ENCODE measurements around the gene EFCAB6.

Gene EFCAB6, protein sequence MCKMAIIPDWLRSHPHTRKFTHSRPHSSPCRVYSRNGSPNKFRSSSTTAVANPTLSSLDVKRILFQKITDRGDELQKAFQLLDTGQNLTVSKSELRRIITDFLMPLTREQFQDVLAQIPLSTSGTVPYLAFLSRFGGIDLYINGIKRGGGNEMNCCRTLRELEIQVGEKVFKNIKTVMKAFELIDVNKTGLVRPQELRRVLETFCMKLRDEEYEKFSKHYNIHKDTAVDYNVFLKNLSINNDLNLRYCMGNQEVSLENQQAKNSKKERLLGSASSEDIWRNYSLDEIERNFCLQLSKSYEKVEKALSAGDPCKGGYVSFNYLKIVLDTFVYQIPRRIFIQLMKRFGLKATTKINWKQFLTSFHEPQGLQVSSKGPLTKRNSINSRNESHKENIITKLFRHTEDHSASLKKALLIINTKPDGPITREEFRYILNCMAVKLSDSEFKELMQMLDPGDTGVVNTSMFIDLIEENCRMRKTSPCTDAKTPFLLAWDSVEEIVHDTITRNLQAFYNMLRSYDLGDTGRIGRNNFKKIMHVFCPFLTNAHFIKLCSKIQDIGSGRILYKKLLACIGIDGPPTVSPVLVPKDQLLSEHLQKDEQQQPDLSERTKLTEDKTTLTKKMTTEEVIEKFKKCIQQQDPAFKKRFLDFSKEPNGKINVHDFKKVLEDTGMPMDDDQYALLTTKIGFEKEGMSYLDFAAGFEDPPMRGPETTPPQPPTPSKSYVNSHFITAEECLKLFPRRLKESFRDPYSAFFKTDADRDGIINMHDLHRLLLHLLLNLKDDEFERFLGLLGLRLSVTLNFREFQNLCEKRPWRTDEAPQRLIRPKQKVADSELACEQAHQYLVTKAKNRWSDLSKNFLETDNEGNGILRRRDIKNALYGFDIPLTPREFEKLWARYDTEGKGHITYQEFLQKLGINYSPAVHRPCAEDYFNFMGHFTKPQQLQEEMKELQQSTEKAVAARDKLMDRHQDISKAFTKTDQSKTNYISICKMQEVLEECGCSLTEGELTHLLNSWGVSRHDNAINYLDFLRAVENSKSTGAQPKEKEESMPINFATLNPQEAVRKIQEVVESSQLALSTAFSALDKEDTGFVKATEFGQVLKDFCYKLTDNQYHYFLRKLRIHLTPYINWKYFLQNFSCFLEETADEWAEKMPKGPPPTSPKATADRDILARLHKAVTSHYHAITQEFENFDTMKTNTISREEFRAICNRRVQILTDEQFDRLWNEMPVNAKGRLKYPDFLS (N-terminal part only)

GRCh38 chr22:43812149-43812842, at the start of gene EFCAB6:
TSS of gene EFCAB6 (minus strand) at chr22:43812305. CDS start at chr22:43782318, 29,987 bp downstream.
- peak; percentile 97 for DNase-seq (ENCODE audit: low spot score)

GRCh38 chr22:43861529-43861928, 49.4 kb upstream of the EFCAB6 start:
- no peak for DNase-seq (ENCODE audit: low spot score)

DNA sequence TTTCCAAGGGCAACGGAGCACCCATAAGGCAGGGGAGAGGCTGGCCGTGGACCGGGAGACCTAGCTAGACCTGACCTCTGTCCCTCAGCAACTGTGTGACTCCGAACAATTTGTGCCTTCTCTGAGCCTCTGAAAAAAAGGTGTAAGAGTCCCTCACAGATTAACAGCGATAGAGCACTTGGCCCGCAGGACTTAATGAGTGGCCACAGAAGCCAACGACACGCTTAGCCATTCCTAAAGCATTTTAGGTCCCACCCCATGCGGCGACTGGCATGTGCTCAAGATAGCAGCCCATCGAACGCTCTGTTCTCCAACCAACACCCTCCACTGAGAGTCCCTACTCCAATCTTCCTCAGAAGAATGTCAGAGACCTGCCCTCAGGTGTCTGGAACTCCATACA, 48.7 kb upstream of the EFCAB6 start:
- no peak for DNase-seq (ENCODE audit: low spot score)

- no peak for DNase-seq (ENCODE audit: low spot score)
Observed at GRCh38 chr22:43860126-43860525, 48.0 kb upstream of the EFCAB6 start.

GRCh38 chr22:43859621-43860020, 47.5 kb upstream of the EFCAB6 start:
- DNase-seq (ENCODE audit: low spot score): no peak

- no peak for DNase-seq (ENCODE audit: low spot score)
Observed at GRCh38 chr22:43859176-43859575, 47.1 kb upstream of the EFCAB6 start.

DNA sequence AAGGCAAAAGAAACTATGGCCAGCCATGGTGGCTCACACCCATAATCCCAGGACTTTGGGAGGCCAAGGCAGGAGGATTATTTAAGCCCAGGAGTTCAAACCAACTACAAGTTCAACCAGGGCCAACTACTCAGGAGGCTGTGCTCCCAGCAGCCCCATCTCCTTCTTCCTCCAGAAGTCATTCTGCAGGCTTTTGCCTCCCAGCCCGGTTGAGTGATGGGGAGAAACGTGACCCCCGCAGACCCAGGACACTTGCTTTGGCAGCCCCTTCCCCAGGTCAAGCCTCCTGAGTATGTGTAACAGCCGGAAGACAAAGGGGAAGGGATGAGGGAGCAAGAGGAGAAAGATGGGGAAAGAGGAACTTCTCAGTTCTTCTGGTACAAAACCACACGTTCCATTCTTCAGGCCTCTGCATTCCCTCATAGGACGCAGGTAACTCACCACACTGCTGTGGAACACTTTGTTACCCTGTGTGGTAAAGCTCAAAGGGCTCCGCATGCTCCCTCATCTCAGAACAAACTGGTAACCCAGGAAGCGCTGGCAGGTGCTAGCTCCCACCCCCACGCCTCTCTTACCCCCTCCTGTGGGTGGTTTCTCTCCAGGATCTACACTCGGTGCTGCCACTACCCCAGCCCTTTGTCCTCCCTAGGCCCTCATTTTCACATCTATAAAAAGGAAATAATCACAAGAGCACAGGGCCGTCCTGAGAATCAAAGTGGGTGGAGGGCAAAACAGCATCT, 46.2 kb upstream of the EFCAB6 start:
- no peak for DNase-seq (ENCODE audit: low spot score)

DNA sequence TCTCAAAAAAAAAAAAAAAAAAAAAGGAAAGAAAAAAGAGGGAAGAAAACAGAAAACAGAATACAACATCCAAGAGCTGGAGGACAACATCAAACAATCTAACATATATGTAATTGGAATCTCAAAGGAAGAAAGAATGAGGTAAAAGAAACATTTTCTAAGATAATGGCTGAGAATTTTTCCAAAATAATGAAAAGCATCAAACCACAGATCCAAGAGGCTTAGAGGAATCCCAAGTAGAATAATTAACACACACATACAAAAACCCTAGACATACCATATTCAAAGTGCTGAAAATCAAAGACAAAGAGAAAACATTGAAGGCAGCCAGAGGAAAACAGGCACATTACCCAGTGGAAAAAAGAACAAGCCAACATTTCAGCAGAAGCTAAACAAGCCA, 45.3 kb upstream of the EFCAB6 start:
- DNase-seq (ENCODE audit: low spot score): no peak

DNA sequence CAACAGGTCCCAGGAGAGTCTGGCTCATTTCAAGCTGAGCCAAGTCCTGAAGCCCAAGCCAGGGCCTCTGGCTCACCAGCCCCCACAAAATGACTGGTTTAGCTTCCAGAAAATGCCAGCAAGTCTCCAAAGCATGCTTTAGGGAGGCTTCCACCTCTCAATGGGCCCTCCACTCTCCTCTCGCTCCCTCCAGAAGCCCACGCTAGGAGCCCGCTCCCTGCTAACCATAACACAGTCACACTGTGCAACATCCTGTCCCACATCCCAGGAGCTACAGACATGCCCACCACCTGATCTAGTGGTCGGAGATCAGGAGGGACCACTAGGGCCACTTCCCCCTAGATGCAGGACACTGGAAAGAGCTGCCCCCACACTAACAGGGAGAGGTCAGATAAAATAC, 43.3 kb upstream of the EFCAB6 start:
- no peak for DNase-seq (ENCODE audit: low spot score)

- no peak for DNase-seq (ENCODE audit: low spot score)
Observed at GRCh38 chr22:43854786-43855271, 42.7 kb upstream of the EFCAB6 start.

DNA sequence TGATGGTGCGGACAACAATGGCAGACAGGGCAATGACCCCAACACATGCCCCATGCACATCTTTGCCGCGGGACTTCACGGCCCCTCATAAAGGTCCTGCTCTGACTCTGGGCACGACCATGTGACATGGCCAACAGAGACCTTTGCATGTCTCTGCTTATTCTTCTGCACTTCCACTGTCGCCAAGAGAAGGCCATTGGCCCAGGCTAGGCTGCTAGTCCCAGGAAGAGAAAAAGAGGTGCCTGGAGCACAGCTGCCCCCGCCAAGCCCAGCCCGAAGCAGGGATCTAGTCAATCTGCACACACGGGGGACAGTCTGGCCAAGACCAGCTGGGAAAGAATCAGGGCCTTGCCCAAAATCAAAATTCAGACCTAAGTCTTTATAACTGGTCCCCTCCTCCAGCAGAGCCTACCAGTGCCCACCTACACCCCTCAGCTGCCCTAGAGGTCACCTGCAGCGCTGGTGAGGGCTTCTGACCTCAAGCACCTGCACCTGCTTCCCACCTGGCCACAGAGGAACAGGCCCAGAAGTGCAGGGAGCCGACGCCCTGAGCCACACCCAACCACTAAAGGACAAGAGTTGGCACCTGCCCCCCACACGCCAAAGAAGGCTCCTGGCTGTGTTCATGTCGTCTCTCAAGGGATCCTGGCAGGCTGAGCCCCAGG, 42.1 kb upstream of the EFCAB6 start:
- no peak for DNase-seq (ENCODE audit: low spot score)

DNA sequence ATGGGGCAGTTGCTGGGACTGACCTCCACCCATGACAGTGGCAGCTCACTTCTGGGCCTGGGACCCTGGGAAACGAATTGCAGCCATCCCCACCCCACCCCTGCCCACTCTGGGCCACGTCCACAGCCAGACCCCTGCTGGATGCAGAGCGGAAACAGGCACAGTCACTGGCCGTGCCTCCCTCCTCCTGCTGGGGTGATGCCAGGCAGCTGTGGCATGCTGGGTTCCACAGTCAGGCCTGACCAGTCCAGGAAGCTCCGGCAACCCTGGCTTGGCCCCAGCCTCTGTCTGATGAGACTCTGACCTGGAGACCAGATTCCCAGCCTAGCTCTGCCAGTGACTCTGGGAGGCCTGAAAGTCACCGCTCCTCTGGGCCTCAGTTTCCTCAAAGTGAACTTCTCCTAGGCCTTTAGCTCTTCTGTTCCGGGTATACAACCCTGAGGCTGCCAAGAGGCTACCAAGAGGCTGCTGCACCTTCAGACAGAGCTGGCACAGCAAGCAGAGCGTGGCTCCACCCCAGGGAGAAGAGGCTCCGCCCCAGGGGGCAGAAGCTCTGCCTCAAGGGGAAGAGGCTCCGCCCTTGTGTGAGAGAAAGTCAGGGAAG, 41.3 kb upstream of the EFCAB6 start:
- no peak for DNase-seq (ENCODE audit: low spot score)

- DNase-seq (ENCODE audit: low spot score): no peak
Observed at GRCh38 chr22:43852573-43853327, 40.6 kb upstream of the EFCAB6 start.

- DNase-seq (ENCODE audit: low spot score): no peak
Observed at GRCh38 chr22:43851979-43852307, 39.8 kb upstream of the EFCAB6 start.

DNA sequence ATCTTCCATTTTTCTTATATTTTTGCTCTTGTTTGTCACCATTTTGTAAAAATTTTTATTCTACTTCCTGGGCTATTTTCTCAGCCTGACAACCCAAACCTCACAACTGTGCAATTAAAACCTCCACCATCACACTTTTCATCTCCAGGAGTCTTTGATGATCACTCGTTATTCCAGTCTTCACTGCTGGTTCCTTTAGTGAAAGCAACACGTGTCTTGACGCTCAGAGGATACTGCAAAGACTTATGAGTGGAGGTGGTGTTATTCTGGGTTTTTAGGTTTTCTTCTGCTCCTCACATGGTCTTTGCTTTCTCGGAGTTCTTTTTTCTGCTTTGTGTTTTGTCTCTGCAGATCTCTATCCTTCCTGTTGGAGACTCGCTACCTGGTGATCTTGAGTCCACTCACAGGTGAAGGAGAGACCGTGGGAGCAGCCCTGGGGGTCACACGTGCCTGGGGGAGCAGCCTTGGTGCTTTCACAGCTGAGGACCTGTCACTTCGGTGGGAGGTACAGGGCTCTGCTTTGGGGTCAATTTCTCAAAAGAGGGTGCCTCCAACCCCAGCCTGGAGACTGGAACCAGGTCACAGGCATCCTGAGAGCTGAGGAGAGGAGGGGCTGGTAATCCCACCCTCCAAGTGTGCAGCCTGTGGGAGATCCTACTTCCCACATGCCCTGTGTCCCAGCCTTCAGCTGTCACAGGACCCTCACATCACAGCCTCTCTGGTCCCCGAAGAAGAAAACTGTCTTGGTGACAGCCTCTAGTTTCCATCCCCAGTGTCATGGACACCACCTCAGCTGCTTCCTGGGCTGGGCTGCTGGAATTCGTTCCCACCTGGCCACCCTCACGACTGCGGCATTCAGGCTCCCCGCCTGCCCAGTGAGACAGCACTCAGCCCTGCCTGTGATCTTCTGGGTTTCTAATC, 39.2 kb upstream of the EFCAB6 start:
- DNase-seq (ENCODE audit: low spot score): no peak

DNA sequence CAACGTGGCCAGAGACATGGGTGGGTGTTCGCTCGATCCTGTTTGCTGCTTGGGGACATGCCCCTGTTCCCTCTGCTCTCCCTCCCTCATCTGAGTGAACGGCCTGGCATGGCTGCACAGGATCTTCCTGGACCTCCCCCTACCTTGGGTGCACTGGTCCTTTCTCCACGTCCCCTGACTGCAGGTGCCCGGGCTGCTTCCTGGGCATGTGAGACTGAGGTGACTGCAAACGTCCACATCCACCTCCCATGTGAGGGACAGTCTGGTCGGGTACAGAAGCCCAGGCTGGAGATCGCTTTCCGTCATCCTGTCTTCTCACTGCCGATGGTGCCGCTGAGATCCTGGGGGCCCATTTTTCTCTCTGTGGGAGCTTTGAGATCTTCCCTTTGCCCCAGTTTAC, 38.4 kb upstream of the EFCAB6 start:
- DNase-seq (ENCODE audit: low spot score): no peak

DNA sequence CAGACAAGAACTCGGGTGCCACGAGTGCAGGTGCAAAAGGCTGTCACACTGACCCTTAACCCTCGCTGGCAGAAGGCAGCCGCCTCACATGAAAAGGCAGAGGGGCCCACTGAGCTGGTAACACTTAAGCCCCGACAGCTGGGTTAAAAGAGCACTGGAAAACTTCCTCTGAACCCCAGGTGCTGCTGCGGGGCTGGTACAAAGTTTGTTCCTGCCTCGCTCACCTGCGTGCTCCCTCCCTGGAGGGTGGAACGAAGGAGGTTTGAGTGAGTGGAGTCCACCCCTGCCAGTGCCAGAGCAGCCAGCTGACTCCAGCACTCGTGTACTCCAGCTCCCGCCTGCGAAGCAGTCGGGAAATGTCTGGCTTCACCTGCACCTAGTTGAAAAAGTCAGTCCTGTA, 37.6 kb upstream of the EFCAB6 start:
- no peak for DNase-seq (ENCODE audit: low spot score)

Data from AG20443 (cell line).